ENCODE data around the gene PERP.
"Not testable (repeated sequence)": the region's sequence is repeated elsewhere in the genome, so short reads cannot be mapped to it uniquely, and the experiment has no call there.

The PERP gene

GRCh38 chr6:138105446-138105845 lies 1.8 kb downstream of the PERP start:
- DNase-seq (ENCODE audit: low spot score), result no peak

DNA sequence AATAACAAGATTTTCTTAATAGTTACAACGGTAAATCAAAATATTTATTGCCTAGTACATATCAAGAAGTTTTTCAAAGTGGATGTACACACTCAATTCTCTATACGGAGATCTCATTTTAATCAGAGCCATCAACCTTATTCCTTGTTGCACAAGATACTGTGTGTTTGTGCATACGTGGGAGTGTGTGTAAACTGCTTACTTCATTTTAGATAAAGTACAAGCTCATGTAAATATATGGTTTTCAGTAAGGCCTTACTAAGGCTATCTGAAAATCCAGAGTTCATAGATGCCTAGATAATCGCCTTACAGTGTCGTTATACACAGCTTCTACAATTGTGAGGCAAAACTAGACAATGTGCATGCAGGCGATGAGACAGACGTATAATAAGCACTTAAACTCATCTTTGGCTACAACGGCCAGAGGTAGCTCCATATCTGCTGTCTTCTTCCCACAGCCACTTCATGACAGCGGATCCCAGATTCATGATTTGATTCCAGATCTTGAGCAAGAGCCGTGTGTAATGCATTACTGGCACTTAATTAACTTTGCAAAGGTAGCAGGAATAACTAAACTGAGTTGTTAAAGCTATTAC lies 2.5 kb downstream of the PERP start:
- no peak for DNase-seq (ENCODE audit: low spot score)

DNA sequence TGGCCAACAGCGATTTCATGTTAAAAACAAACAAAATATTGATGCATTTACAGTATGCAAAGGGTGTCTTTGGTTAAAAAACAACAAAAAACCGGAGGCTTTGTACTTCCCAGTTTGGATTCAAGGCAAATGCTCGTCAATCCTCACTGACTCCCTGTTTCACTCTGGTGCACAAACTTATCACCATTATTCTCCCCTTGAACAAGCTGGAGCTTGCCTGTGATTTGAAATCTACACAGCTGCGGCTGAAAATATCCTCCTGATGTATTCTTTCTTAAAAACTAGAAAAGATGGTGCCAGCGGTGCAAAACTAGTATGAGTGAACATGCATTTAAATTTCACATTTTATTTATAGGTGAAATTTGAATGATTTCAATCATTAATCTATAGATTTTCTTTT lies 3.3 kb downstream of the PERP start:
- no peak for DNase-seq (ENCODE audit: low spot score)

DNA sequence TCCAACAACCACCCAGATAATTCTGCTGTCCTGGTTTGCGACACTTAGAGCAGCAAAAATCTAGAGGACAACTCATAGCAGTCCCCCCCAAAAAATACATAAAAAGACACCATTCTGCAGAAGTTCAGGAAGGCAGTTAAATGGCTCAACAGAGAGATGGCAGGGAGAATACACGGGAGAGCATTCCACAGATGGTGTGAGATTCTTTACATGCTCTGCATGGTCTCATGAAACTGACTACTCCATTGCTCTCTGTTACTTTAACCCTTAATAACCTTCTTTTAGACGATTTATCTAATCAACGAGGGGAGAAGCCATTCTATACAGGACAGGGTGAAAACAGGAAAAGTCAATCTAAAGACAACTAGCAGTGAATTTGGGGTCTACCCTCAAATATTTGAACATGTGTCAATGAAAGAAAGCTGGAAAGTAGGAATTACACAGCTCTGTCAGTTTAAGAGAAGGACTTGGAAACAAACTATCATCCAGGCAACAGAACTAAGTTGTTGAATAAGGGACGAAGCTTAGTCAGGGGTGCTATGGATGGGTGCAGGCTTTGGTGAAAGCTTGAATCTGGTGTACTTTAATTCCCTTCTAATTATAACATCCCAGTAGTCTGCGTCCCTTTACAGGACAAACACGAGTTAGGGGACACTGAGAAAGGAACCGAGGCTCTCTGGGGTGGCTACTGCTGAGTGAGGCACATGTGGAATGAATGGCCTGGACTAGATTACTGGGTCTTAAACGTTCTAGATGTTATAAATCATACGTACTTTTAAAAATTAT lies 5.1 kb downstream of the PERP start:
- DNase-seq (ENCODE audit: low spot score), result no peak

DNA sequence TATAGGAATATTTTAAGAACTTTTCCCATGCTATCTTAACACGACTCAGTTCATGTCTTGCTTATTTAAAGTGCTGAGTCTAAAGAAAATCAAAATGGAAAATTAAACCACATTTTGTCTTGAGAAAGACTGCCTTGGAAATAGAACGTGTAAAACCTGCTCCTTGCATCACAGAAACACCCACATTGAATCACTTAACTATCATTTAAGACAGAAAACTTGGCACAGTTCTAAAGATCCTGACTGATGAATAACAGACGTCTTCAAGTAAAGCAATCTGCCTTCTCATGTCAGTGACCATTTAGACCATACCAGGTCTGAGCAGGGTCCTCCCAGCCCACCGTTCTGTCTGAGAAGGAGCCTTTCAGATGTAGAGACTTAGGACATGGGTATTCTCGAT lies 7.4 kb downstream of the PERP start:
- no peak for DNase-seq (ENCODE audit: low spot score)

- no peak for DNase-seq (ENCODE audit: low spot score)
Measured at GRCh38 chr6:138098306-138098705, 8.9 kb downstream of the PERP start.

DNA sequence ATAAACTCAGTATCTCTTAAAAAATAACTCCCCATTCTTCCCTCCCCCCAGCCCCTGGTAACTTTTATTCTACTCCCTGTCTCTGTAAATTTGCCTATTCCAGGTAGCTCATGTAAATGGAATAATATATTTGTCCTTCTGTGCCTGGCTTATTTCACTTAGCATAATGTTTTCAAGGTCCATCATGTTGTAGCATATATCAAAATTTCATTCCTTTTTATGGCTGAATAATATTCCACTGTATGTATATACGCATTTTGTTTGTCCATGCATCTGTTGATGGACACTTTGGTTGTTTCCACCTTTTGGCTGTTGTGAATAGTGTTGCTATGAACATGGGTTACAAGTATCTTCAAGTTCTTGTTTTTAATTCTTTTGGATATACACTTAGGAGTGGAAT lies 13.0 kb downstream of the PERP start:
- no peak for DNase-seq (ENCODE audit: low spot score)

- no peak for DNase-seq (ENCODE audit: low spot score)
Measured at GRCh38 chr6:138093632-138094031, 13.6 kb downstream of the PERP start.

GRCh38 chr6:138092686-138093085 lies 14.5 kb downstream of the PERP start:
- no peak for DNase-seq (ENCODE audit: low spot score)

DNA sequence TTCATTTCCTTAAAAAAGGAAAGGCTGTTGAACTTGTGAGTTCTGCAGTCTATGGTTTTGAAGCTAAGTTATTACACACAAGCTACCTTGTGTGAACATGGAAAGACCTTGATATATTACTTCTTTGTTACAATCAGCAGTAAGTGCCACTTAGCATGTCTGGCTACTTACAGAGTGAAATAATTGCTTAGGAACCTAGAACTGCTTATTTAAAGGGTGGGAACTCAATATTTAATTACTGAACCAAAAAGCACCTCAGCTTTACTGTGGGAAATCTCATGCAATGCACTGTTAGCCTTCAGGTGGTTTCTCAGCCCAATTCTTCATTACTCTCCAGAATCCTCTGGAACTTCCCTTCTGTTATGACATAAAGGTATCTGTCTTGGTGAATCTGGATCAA lies 17.9 kb downstream of the PERP start:
- no peak for DNase-seq (ENCODE audit: low spot score)

DNA sequence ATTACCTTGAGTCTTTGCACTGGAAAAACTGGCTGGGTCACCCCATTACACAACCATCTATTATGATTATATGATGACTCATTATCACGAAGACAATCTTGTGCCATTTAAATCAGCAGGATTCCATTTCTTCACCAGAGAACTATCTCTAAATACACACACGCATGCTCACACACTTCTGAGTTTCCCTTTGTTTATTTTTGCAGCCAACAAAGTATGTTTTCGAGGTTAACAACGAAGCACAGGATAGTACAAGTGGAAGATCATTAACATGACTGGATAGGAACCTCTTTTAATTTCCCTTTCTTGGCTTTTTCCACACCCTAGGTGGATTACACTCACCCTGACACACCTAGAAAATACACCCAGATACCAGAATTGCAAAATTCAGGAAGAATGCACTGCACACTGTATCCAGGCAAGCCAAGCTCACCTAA lies 18.9 kb downstream of the PERP start:
- DNase-seq (ENCODE audit: low spot score), result no peak

GRCh38 chr6:138087593-138088325 lies 19.5 kb downstream of the PERP start:
- DNase-seq (ENCODE audit: low spot score), result no peak

DNA sequence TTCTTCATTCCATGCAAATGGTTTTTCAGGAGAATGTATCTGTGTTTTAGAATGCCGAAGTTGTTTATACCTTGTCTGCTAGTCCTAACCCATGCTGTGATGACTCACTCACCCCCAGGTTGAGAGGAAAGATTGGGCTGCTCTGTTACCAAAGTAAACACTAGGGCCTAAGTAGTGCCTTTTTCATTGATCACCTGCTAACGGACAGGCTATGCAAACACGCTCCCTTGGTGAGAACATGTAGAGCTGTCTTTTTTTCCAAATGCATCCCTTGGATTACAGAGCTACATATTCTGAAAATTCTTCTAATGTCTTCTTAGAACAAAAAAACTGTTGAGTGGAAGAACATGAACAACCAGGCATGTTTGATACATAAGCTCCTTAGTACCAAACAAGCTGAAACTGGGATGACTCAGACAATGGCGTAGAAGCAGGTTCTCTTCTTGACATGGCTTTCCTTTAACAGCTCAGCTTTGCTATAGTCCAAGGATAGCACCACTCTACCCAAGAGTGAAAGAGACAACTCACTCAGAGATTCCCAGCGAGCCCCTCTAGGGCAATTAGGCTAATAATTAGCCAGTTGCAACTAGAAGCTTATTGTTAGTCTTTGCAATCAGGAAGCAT lies 20.5 kb downstream of the PERP start:
- no peak for DNase-seq (ENCODE audit: low spot score)

- DNase-seq (ENCODE audit: low spot score), result no peak
Measured at GRCh38 chr6:138085839-138086222, 21.4 kb downstream of the PERP start.

- no peak for DNase-seq (ENCODE audit: low spot score)
Measured at GRCh38 chr6:138084904-138085838, 22.0 kb downstream of the PERP start.

- DNase-seq (ENCODE audit: low spot score), result no peak
Measured at GRCh38 chr6:138082232-138082631, 25.0 kb downstream of the PERP start.

DNA sequence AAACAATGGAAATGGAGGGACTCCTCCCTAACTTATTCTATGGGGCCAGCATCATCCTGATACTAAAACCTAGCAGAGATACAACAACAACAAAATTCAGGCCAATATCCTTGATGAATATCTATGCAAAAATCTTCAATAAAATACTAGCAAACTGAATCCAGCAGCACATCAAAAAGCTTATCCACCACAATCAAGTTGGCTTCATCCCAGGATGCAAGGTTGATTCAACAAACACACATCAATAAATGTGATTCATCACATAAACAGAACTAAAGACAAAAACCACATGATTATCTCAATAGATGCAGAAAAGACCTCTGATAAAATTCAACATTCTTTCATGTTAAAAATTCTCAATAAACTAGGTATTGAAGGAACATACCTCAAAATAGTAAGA lies 27.7 kb downstream of the PERP start:
- DNase-seq (ENCODE audit: low spot score), result not testable (repeated sequence)

GRCh38 chr6:138078491-138078890 lies 28.7 kb downstream of the PERP start:
- DNase-seq (ENCODE audit: low spot score), result no peak

DNA sequence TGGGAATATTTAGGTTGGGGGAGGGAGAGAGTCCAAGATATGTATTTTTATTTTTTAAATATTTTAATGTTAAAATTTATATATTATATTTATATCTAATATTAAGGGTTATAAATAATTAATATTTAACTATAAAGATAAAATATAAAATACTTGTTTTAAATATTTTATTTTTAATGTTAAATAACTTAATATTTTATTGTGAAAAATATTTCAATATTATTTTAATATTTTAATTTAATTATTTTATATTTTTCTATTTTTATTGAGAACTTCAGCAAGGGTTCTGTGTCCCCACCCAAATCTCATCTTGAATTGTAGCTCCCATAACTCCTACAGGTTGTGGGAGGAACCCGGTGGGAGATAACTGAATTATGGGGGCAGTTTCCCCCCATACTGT lies 34.0 kb downstream of the PERP start:
- no peak for DNase-seq (ENCODE audit: low spot score)

DNA sequence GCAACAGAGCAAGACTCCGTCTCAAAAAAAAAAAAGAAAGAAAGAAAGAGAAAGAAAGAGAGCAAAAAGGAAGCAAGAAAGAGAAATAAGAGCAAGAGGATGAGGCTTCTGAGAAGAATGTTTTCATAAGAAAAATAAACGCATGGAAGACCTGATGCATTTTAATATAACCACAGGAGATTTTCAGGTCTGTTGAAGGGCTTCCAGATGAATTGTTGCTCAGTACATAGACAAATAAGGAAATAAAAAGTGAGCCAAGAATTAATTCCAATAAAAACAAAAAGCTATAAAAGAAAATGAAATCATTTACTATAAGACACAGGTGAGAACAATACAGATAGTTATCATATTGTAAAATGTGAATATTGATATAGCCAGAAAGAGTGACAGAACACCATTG lies 43.5 kb downstream of the PERP start:
- DNase-seq (ENCODE audit: low spot score), result no peak

GRCh38 chr6:138054982-138055381 lies 52.2 kb downstream of the PERP start:
- DNase-seq (ENCODE audit: low spot score), result no peak

DNA sequence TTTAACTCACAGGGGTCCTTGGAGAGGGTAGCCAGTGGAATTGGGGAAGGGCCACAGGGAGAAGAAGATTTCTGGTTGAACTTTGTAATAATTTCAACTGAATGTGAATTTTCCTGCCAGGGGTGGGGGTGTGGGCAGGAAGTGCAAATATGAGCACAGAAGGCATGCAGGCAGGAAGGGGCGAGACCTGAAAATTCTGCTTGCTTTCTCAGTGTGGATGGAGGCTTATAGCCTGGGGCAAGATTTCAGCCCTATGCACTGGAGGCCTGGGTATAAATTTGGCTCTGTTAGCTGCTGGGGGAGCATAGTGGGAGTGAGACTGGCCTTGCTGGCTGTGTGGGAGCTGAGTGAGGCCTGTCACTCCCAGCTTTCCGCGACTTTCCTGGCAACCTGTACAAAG lies 54.4 kb downstream of the PERP start:
- no peak for DNase-seq (ENCODE audit: low spot score)
